GM18505 (cell line): ENCODE measurements around the gene POLR1D.
A peak's percentile ranks its signal among the peaks of the same experiment; 100 is the strongest.

Experiments
- ATAC-seq: cut with Tn5 transposase; IDR thresholded peaks from one replicate; pipeline ENCODE4 v1.9.1; 2021; ENCODE audit not compliant: unreplicated experiment
- POLR2A ChIP-seq: IDR thresholded peaks from 4 replicates; pipeline ENCODE4 v1.6.1; 2011; ENCODE audit warnings: borderline replicate concordance; ENCODE audit not compliant: insufficient read depth, insufficient read length; ENCODE audit errors: extremely low read depth

POLR1D gene

DNA sequence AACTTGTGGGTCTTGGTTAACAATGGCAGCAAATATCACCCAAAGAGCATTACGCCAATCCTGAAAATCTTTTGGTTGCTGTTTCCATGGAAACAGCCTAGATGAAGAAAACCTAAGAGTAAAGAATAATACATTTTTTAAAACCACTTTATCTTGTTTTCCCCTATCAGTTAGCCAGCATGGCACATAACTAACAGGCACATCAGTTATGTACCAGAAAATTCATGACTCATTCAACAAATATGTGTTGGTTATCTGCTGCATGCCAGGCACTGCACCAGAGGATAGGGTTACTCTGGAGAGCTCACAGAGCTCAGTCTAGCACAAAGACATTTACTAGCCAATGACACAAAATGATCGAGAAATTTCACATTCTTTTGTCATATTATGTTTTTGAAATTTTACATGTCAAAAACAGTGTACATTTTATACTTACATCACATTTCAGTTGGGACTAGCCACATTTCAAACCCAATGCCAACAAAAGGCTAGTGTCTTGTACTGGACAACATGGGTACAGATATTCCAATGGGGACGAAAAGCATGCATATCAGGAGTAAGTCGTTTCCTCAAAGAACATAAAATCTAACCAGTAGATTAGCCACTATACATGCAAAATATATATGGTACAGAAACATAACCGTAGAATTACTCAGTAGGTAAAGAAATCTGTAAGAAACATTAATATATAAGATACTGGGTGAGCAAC, 21.7 kb upstream of the POLR1D start:
- no peak for TF ChIP-seq POLR2A
- no peak for ATAC-seq

DNA sequence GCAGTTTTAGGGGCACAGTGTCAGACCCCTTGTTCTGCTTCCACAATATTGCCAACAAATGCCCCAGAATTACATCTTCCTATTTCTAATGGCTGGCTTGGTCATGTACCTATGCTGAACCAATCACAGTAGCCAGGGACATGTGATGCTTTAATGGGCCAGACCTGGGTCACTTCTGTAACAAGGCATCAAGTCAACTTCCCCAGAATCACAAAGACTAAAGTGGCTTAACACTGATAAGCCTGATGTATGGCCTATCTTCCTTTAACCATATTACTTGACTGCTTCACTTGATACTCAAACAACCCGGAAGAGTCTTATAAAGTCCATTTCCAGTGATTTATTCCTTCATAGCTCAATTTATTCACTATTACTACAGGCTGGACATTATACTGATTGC, 21.0 kb upstream of the POLR1D start:
- no peak for TF ChIP-seq POLR2A

DNA sequence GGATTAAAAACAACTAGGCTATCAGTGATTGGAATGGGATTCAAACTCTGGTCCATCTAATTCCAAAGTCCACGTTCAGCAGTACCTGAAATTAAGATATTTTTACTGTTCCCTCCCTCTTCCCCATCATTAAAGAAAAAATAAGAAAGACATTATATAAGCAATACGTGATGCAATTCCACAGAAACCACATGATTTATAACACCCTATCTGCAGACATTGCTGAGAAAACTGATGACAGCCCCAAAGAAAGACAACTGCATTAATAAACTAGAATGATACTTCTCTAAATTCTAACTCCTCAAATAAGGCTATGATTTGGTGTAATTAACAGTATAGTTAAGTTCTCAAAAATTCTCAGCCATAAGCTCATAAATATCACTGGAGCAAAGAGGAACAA, 20.5 kb upstream of the POLR1D start:
- ATAC-seq = no peak
- TF ChIP-seq POLR2A = no peak

More for the DNA sequence above, 21.0 kb upstream of the POLR1D start:
- ATAC-seq = no peak

DNA sequence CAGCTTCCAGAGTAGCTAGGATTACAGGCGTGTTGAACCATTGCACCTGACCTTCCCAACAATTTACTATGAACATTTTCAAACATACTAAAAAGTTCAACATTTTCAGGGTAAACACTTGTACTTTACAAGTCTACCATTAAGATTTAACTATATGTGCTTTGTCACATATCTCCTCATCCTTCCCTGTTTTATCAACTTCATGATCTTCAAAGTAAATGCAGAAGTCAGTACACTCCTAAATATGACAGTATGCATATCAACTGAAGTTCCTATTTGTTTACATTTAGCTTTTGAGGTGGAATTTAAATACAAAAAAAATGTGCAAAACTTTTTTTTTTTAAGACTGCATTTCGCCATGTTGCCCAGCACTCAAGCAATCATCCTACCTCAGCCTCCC, 19.9 kb upstream of the POLR1D start:
- TF ChIP-seq POLR2A = no peak

DNA sequence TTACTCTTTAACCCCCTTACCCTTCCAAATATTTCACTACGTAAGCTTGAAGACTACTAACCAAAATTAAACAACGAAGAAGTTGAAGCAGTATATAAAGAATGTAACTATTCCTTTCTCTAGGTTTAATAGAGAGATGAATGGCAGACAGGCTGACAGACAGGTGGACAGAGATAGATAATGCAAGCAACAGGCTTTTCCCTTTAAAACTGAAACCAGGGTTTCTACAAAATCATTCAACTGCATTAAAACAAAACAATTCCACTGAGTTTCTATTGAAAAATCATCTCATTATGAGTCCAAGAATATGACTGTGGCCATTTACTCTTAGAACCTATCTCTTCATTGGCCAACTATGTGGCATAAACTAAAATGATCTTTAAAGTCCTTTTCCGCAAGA, 16.6 kb upstream of the POLR1D start:
- no peak for ATAC-seq
- no peak for TF ChIP-seq POLR2A

More for the DNA sequence above, 19.9 kb upstream of the POLR1D start:
- ATAC-seq = no peak

DNA sequence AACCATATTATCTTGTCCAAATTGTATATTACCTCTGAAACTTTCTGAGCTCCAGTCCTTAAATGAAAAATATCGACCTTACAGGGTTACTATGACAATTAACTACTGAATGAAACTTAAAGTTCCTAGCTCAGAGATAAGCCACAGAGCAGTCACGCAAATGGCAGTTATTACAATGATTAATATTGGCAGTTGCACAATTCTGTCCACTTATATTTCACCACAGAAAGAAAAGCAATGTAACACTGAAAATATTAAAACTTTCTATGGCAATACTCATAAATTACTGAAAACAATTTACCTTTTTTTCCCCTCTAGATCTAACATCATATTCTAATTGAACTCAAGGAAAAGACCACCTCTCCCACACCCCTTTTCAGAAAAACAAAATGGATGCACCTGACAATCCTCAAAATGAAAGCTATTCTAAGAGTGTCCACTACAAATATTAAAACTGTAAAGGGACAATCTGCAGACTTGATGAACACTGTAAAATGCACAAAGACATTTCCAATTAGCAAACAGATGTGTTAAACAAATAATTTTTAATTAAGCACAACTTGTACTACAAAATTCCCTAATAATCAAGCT, 16.0 kb upstream of the POLR1D start:
- ATAC-seq = no peak
- TF ChIP-seq POLR2A = no peak

DNA sequence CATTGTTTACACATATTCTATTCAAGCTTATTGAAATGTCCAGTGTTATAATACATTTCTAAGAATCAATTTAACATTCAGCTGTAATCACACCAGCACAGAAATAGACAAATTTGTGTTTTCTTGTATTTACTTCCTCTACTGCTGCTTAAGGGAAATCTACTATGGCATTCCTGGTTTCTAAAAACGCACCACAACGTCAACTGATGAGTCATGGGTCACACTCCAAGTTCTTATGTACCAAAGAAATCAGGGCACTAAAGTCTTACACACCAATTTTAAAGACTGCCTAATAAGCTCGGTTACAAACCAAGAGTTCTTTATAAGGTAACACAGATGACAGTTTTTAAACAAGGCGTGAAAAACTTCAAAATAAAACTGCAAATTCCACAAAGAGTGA, 14.6 kb upstream of the POLR1D start:
- ATAC-seq = no peak
- no peak for TF ChIP-seq POLR2A

DNA sequence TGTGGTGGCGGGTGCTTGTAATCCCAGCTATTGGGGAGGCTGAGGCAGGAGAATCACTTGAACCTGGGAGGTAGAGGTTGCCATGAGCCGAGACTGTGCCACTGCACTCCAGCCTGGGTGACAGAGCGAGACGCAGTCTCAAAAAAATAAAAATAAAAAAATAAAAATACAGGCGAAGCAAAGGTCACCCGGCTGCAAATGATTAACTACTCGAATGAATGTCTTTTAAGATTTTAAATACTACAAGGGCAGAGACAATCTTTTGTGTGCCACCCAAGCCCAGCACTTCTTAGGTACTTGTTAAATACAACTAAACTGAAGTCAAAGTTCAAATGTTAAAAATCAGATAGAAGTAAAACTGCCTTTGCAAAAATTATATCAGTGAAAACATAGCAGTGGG, 8.1 kb upstream of the POLR1D start:
- ATAC-seq = no peak
- no peak for TF ChIP-seq POLR2A

DNA sequence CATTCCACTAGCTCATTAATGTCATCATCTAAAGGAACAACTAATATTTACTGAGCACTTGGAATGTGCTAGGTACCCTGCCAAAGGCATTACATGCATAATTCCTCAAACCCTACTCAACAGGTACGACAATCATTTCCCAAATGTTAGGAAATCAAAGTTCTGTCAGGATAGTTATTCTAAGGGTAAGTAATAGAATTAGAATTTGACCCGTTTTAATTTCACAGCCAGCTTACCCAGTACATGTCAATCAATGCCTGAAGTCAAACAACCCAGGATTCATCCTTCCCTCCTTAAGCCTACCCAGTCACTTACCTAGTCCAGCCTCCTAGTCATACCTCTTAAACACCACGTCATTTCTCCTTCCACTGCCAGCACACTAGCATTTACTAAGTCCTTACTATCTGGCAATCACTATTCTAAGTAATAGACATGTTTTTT, 3.8 kb upstream of the POLR1D start:
- ATAC-seq = no peak
- TF ChIP-seq POLR2A = no peak

DNA sequence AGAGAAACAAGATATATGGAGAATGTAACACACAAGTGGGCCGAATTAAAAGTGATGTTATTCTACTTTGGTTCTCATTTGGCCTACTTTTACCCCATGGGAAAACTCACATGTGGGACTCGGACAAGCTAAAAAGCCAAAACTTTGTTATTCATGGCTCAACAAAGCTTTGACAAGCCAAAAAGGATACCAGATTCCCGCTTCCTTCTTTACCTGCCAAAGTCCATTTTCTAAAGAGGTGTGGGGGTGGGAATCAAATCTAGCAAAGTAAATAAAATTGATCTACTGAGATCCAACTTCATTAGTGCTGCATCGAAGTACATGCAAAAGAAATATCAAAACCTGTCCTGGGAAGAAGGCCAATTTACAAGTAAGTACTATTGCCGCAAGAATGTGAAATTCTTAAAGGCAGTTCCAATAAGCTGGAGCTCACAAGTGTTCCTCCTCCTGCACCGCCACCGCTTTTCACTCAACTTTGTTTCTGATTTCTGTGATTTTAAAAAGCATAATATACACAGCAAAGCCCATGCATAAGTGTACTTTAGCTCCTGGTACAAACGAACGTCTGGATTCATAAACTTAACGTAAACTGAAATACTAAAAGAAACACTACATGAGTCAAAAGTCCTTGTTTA, 2.5 kb upstream of the POLR1D start:
- no peak for ATAC-seq
- TF ChIP-seq POLR2A = no peak

DNA sequence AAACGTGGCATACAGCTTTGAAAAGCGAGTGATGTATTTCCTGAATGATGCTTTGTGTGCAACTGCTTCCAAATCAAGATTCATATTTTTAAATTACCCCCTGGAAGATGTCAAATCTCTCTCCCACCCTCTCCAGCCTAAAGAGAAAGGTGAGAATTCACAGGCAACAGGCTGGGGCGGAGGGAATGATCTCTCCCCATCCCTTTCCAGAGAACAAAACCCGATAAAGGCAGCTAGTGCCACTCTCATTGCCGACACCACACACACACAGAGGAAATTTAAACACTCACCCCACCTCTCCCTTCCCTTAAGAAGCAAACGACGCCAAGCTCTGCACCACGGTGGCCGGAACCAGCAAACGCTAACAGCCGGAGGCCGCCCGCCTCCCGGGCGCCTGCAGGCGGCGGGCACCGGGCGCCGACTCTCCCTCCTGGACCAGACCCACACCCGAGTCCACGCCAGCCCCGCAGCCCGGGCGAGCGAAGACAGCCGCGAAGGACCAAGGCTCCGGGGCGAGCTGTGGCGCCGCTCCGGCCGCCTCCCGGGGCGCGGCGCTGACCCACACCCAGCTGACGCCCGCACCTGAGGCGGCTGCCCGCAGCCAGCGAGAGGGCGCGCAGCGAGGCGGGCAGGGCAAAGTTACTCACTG, 1.8 kb upstream of the POLR1D start:
- ATAC-seq = peak; percentile 27
- TF ChIP-seq POLR2A = no peak

DNA sequence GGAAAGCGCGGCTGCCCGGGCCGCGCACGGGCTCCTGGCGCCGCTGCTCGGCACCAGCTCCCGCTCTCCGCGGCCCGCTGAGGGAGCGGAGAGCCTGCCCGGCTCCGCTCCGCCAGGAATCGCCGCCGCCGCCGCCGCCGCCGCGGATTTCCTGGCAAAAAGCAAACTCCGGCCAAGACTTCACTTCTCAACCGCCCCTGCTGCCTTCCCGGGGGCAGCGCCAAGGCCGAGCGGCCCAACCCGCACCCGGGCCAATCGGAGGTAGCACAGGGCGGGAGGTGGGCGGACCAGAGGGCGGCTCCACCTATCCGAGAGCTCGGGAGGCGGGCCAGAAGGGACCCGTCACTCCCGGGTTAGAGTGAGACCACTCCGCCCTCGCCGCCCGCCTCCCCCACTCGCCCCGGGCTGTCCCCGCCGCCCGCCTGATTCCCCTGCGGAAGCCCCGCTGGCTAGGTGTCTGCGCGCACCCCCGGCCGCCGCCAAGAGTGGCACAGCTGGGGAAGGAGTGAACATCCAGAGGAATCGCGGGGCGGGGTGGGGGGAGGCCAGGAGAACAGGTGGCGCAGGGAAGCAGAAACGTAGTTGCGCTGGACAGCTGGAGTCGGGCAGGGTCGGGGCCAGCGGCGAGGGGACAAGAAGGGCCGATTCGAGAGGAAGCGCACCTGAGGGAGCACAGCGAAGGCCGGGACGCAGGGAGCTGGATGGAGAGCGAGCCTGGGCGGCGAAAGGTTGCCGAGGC, 1.1 kb upstream of the POLR1D start, which contains the start of gene LNX2:
Gene LNX2, minus strand, starts transcription at position 153 of the 739 bp plus-strand sequence. CDS start 38,826 bp downstream, outside the sequence.
- peak; percentile 84 for ATAC-seq
- peak; percentile 29 for TF ChIP-seq POLR2A

DNA sequence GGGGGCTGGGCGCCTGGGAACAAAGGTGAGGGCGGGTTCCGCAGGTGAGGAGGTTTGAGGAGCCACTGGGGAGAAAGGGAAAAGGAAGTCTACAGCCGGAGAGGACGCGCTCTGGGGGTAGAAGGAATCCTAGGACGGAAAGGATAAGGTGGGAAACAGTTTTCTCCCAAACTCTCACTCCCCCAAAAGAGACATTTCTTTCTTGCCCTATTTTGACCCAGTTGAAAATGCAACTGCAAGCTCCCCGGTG, 651 bp upstream of the POLR1D start:
- no peak for TF ChIP-seq POLR2A
- ATAC-seq = no peak
